ENCODE measurements around the gene SEMA5B. TPM values are rescaled to one million over a fixed set of nuclear protein-coding genes. Genes with fewer than 3 reads are reported as not detected.

The SEMA5B gene
- polyA plus RNA-seq, 1 of the 3 experiments (the other 2 are of a cell fraction) = 0.43 TPM

DNA sequence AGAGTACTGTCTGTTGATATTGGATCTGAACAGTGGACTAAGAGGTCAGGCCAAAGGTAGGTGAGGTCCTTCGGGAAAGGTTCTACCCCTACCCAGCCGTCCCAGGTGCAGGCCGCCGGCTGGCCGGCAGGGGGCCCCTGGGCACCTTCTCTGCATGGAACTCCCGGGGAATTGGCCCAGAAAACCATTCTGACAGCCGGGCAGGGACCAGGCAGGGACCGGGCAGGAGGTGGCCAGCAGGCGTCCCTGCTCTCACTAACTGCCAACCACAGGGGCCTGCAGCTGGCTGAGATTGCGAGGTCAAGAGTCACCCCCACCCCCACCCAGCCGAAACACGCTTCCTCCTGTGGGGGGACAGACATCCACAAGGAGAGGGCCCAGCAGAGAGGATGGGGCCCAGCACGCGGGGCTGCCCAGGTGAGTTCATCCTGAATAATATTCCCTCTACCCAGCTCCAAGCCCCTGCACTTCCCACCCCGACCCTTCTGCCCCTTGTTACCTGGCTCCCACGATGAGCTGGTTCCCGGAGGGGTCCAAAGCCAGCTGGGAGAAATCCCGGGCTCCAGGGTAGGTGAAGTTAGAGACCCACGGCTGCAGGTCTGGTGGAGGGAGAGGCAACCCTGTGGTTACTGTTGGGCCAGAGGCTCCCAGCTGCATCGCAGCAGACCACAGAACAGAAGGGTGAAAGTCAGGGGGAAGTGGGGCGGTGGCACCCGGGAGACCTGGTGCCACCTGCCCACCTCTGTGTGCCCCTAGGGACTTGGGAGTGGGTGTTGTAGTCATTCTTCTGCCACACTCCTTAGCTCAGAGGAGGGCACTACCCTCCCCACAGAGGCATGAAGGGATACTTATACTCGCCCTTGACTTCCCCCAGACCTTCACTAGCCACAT, 84.4 kb downstream of the SEMA5B start:
- TF ChIP-seq FOXM1 (IDR thresholded peaks at IDR 0.05; ENCODE audit: low read depth) (no peak), TCF12 (IDR thresholded peaks at IDR 0.05) (0 out of 2 replicates have a peak, but pooled peaks have one; percentile 7), NFIC (IDR thresholded peaks at IDR 0.05; ENCODE audit: borderline replicate concordance) (0 out of 2 replicates have a peak, but pooled peaks have one; percentile 30), RCOR1 (IDR thresholded peaks at IDR 0.05; ENCODE audit: low read length) (peak; percentile 68; the same call in 1 of the 2 replicates), MXI1 (IDR thresholded peaks at IDR 0.05; ENCODE audit: low read depth, low read length) (peak; percentile 65), NRF1 (IDR thresholded peaks at IDR 0.05; ENCODE audit: low read depth, low read length) (peak; percentile 13; the same call in 1 of the 2 replicates), RAD21 (IDR thresholded peaks at IDR 0.05; ENCODE audit: low read length) (peak; percentile 92), CHD2 (IDR thresholded peaks at IDR 0.05; ENCODE audit: low read length, partially characterized antibody) (peak; percentile 19), SMC3 (IDR thresholded peaks at IDR 0.05; ENCODE audit: low read depth, low read length) (peak; percentile 98)
- TF ChIP-seq, protein P1, sequence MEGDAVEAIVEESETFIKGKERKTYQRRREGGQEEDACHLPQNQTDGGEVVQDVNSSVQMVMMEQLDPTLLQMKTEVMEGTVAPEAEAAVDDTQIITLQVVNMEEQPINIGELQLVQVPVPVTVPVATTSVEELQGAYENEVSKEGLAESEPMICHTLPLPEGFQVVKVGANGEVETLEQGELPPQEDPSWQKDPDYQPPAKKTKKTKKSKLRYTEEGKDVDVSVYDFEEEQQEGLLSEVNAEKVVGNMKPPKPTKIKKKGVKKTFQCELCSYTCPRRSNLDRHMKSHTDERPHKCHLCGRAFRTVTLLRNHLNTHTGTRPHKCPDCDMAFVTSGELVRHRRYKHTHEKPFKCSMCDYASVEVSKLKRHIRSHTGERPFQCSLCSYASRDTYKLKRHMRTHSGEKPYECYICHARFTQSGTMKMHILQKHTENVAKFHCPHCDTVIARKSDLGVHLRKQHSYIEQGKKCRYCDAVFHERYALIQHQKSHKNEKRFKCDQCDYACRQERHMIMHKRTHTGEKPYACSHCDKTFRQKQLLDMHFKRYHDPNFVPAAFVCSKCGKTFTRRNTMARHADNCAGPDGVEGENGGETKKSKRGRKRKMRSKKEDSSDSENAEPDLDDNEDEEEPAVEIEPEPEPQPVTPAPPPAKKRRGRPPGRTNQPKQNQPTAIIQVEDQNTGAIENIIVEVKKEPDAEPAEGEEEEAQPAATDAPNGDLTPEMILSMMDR (IDR thresholded peaks at IDR 0.05) = peak; percentile 95
- TF ChIP-seq, protein P2, sequence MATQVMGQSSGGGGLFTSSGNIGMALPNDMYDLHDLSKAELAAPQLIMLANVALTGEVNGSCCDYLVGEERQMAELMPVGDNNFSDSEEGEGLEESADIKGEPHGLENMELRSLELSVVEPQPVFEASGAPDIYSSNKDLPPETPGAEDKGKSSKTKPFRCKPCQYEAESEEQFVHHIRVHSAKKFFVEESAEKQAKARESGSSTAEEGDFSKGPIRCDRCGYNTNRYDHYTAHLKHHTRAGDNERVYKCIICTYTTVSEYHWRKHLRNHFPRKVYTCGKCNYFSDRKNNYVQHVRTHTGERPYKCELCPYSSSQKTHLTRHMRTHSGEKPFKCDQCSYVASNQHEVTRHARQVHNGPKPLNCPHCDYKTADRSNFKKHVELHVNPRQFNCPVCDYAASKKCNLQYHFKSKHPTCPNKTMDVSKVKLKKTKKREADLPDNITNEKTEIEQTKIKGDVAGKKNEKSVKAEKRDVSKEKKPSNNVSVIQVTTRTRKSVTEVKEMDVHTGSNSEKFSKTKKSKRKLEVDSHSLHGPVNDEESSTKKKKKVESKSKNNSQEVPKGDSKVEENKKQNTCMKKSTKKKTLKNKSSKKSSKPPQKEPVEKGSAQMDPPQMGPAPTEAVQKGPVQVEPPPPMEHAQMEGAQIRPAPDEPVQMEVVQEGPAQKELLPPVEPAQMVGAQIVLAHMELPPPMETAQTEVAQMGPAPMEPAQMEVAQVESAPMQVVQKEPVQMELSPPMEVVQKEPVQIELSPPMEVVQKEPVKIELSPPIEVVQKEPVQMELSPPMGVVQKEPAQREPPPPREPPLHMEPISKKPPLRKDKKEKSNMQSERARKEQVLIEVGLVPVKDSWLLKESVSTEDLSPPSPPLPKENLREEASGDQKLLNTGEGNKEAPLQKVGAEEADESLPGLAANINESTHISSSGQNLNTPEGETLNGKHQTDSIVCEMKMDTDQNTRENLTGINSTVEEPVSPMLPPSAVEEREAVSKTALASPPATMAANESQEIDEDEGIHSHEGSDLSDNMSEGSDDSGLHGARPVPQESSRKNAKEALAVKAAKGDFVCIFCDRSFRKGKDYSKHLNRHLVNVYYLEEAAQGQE (IDR thresholded peaks at IDR 0.05; ENCODE audit: low read depth, low read length) = no peak
- Histone ChIP-seq H3K9me2 (no peaks in the 10 kb centered on the region), H3K9ac (no peak overlapping the region), H3K79me2 (ENCODE audit: insufficient read depth) (no peaks in the 10 kb centered on the region), H3K27ac (ENCODE audit: low read depth in 2 of 2, low read length in 1 of 2) (no peak overlapping the region), H4K20me1 (ENCODE audit: insufficient read depth) (no peaks in the 10 kb centered on the region), H3K36me3 (replicated peaks in 1 of 2; ENCODE audit: control insufficient read depth in 1 of 2, insufficient read depth in 2 of 2, low read length in 1 of 2) (no peaks in the 10 kb centered on the region), H2AFZ (ENCODE audit: low read depth) (no peak overlapping the region), H3K4me1 (ENCODE audit: control insufficient read depth in 1 of 2, insufficient read depth in 2 of 2, low read depth in 1 of 2, low read length in 1 of 2) (peaks cover 10 to 20% of the 10 kb centered on the region in 2 experiments; a peak in 2 of 4 replicates), H3K4me2 (no peak overlapping the region), H3F3A (replicated peaks; ENCODE audit: insufficient read depth) (no peaks in the 10 kb centered on the region), H3K9me3 (no peaks in the 10 kb centered on the region), H3K27me3 (ENCODE audit: insufficient read depth) (no peaks in the 10 kb centered on the region), H3K4me3 (ENCODE audit: low read depth in 2 of 2, low read length in 1 of 2) (no peak overlapping the region; a peak in 1 of 4 replicates)
- peak; percentile 91 for DNase-seq
- ChIA-PET CTCF (interaction anchor here (0.6 to 15.7 kb wide), 85 partner anchors 9 to 518 kb away, joined by 3 to 342 read pairs (median 4); partner anchors contain the start of genes PDIA5 and SEMA5B), POLR2A (interaction anchor here (0.7 to 1.1 kb wide), 2 partner anchors 84 to 149 kb away, joined by 3 read pairs; partner anchors contain the start of genes HSPBAP1 and SEMA5B)
- 87% methylated on average over 9 of the region's 23 CpGs for WGBS (ENCODE audit: low lambda C conversion rate)
